VCaP (cell line): ENCODE measurements around the gene FALEC.

Experiments
- H3K27ac ChIP-seq: fragments of 450-650 bp; 2 replicates; pipeline ENCODE4 v1.5.1; 2017
- TF ChIP-seq, protein P1 (sequence below): fragments of 450-650 bp; conservative IDR thresholded peaks from 2 replicates; pipeline ENCODE4 v1.5.1; 2017; ENCODE audit warnings: mild to moderate bottlenecking, moderate library complexity

Gene FALEC

GRCh38 chr1:150551784-150552127 is 36.2 kb downstream of the FALEC start:
- H3K27ac ChIP-seq: no peak overlapping the region
- TF ChIP-seq, protein P1, sequence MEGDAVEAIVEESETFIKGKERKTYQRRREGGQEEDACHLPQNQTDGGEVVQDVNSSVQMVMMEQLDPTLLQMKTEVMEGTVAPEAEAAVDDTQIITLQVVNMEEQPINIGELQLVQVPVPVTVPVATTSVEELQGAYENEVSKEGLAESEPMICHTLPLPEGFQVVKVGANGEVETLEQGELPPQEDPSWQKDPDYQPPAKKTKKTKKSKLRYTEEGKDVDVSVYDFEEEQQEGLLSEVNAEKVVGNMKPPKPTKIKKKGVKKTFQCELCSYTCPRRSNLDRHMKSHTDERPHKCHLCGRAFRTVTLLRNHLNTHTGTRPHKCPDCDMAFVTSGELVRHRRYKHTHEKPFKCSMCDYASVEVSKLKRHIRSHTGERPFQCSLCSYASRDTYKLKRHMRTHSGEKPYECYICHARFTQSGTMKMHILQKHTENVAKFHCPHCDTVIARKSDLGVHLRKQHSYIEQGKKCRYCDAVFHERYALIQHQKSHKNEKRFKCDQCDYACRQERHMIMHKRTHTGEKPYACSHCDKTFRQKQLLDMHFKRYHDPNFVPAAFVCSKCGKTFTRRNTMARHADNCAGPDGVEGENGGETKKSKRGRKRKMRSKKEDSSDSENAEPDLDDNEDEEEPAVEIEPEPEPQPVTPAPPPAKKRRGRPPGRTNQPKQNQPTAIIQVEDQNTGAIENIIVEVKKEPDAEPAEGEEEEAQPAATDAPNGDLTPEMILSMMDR: no peak

DNA sequence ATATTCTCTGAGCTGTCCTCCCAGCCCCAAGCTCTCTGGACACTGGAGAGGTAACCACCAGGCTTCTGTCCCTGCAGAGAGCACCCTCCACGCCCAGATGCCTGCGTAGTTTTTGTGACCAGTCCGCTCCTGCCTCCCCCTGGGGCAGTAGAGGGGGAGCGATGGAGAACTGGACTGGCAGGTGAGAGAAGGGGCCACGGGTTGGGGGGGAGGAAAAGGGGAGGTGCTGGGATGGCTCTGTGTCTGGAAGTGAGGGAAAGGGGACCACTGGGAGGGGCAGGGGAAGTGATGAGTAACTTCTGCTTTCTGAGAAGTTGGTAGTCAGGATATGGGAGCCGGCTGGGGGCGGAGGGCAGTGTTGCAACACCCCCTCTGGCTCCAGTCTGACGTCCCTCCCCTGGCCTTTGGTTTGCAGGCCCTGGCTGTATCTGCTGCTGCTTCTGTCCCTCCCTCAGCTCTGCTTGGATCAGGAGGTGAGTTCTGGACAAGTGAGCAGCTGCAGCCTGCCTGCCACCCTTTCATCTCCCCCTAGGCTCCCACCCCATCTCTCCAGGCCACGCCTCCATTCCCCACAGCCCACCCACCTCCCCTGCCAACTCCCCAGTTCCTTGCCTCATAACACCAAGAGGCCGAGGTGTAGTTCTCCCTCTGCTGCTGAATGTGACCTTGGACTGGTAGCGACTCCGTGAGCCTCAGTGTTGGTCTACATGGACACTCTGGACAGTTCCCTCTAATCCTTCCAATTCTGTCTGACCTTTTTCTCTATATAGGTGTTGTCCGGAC is 36.8 kb downstream of the FALEC start:
- H3K27ac ChIP-seq: no peak overlapping the region
- TF ChIP-seq, protein P1: no peak

GRCh38 chr1:150552911-150553289 is 37.3 kb downstream of the FALEC start:
- H3K27ac ChIP-seq: no peak overlapping the region
- TF ChIP-seq, protein P1: no peak

DNA sequence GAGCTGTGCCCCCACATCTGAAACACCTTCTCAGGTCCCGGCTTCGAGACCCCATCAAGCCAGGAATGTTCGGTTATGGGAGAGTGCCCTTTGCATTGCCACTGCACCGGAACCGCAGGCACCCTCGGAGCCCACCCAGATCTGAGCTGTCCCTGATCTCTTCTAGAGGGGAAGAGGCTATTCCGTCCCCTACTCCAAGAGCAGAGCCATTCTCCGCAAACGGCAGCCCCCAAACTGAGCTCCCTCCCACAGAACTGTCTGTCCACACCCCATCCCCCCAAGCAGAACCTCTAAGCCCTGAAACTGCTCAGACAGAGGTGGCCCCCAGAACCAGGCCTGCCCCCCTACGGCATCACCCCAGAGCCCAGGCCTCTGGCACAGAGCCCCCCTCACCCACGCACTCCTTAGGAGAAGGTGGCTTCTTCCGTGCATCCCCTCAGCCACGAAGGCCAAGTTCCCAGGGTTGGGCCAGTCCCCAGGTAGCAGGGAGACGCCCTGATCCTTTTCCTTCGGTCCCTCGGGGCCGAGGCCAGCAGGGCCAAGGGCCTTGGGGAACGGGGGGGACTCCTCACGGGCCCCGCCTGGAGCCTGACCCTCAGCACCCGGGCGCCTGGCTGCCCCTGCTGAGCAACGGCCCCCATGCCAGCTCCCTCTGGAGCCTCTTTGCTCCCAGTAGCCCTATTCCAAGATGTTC is 38.0 kb downstream of the FALEC start:
- TF ChIP-seq, protein P1: no peak
- no peak overlapping the region for H3K27ac ChIP-seq

DNA sequence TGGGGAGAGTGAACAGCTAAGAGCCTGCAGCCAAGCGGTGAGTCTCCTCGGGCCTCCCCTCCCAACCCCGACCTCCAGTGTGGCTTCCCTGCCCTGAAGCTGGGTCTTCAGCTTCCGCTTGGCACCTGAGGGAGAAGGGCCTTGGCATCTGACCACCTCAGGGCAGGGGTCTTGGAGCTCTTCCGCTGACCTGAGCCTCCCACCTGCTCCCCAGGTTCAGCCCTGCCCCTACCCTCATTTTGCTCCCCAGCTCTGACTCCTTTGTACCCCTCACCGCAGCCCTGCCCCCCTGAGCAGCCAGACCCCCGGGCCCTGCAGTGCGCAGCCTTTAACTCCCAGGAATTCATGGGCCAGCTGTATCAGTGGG is 38.5 kb downstream of the FALEC start:
- TF ChIP-seq, protein P1: no peak
- no peak overlapping the region for H3K27ac ChIP-seq

GRCh38 chr1:150555198-150555970 is 39.8 kb downstream of the FALEC start:
- TF ChIP-seq, protein P1: no peak
- H3K27ac ChIP-seq: no peak overlapping the region
